K562 (cell line): Measurements from ENCODE around the gene DYSF. TPM values are rescaled to one million over a fixed set of nuclear protein-coding genes. Genes with fewer than 3 reads are reported as not detected.

Experiments used
- ATAC-seq: fragments of 200-7000 bp; cut with Tn5 transposase; 3 replicates; pipeline ENCODE4 v1.9.1; 2020; ENCODE audit warnings: moderate library complexity
- BruUV-seq: library from RNA; stranded (reverse); fragments of 400-500 nt; replicated peaks from 2 replicates; lab custom pipeline; 2021; lab: Mats Ljungman, UMichigan
- CTCF ChIA-PET: fragments of 300-600 bp; formaldehyde crosslinking; extraction: SDS; loops from one replicate; lab custom pipeline; 2021; ENCODE audit warnings: low intra/inter-chr PET ratio; lab: Yijun Ruan, JAX
- POLR2A ChIA-PET: fragments of 300-600, 350-650 bp; sonication (Branson Sonifier 250); formaldehyde crosslinking; extraction: SDS; loops from one replicate; lab custom pipeline; 2021; ENCODE audit warnings: antibody characterized with exemption, inconsistent platforms; lab: Yijun Ruan, JAX
- DNase-seq, 4 experiments: peaks; one replicate each; pipeline versions ENCODE4 v3.0.0 to v3.0.0-alpha.2; 2011 to 2018; ENCODE audit warnings: low spot score in 3 of 4, mixed read lengths in 3 of 4; ENCODE audit errors: extremely low read depth in 1 of 4
- FAIRE-seq: peaks from 2 replicates; lab custom pipeline; 2011; peaks lifted over from hg19 to GRCh38; lab: Jason Lieb, UNC
- H2AFZ ChIP-seq: 2 replicates; pipeline ENCODE4 v1.6.0; 2011; ENCODE audit warnings: low read depth, low read length, control low read depth, inconsistent platforms
- H3K27ac ChIP-seq: fragments of 200-600 bp; 3 replicates; pipeline ENCODE4 v1.8.0; 2011; ENCODE audit warnings: low read depth, mild to moderate bottlenecking, control low read depth, inconsistent platforms, low read length, moderate library complexity, mixed read lengths; ENCODE audit errors: extremely low read depth
- H3K27me3 ChIP-seq, 2 experiments: fragments of 300-600 bp in 1 of 2; 2 replicates in 1 of 2; 3 replicates in 1 of 2; pipeline versions ENCODE4 v1.6.0 to v1.8.0; 2011; ENCODE audit warnings: inconsistent platforms in 2 of 2, low read length in 2 of 2, mild to moderate bottlenecking in 1 of 2, mixed read lengths in 1 of 2, moderate library complexity in 1 of 2; ENCODE audit not compliant: control insufficient read depth in 2 of 2, insufficient read depth in 2 of 2
- H3K36me3 ChIP-seq: fragments of 300-600 bp; 3 replicates; pipeline ENCODE4 v1.8.0; 2011; ENCODE audit warnings: mild to moderate bottlenecking, low read length, inconsistent platforms; ENCODE audit not compliant: control insufficient read depth, insufficient read depth
- H3K4me1 ChIP-seq, 2 experiments: fragments of 200-600 bp in 1 of 2; replicated peaks in 1 of 2; 2 replicates in 1 of 2; 3 replicates in 1 of 2; pipeline versions ENCODE4 v1.5.1 to v1.8.0; 2011; ENCODE audit warnings: inconsistent platforms in 2 of 2, low read length in 2 of 2, mild to moderate bottlenecking in 1 of 2, mixed read lengths in 1 of 2, moderate library complexity in 1 of 2; ENCODE audit not compliant: control insufficient read depth in 2 of 2, insufficient read depth in 2 of 2
- H3K4me2 ChIP-seq: 2 replicates; pipeline ENCODE4 v1.6.1; 2011; ENCODE audit warnings: low read length, control low read depth, inconsistent platforms, mixed read lengths; ENCODE audit not compliant: insufficient read depth
- H3K4me3 ChIP-seq: fragments of 200-600 bp; sonication (generic), shearing (Covaris generic); 2 replicates; pipeline ENCODE4 v1.5.1; 2016; ENCODE audit warnings: control low read depth, inconsistent platforms
- H3K79me2 ChIP-seq: fragments of 200-600 bp; 3 replicates; pipeline ENCODE4 v1.8.0; 2011; ENCODE audit warnings: low read length, inconsistent platforms; ENCODE audit not compliant: control insufficient read depth, insufficient read depth
- H3K9ac ChIP-seq, 2 experiments: 2 replicates each; pipeline versions ENCODE4 v1.6.0 to v1.6.1; 2011; ENCODE audit warnings: low read depth in 2 of 2, low read length in 2 of 2, control low read depth in 1 of 2, inconsistent platforms in 1 of 2, mild to moderate bottlenecking in 1 of 2, mixed read lengths in 1 of 2; ENCODE audit not compliant: insufficient read depth in 1 of 2
- H3K9me1 ChIP-seq: one replicate; pipeline ENCODE4 v1.6.0; 2011; ENCODE audit warnings: inconsistent platforms, mild to moderate bottlenecking, low read length, moderate library complexity; ENCODE audit not compliant: control insufficient read depth, insufficient read depth
- H3K9me3 ChIP-seq: replicated peaks from 2 replicates; pipeline ENCODE4 v1.5.1; 2011; ENCODE audit warnings: low read depth, low read length, inconsistent platforms; ENCODE audit not compliant: control insufficient read depth, insufficient read depth
- H4K20me1 ChIP-seq: replicated peaks from 2 replicates; pipeline ENCODE4 v1.6.1; 2011; ENCODE audit warnings: low read length, inconsistent platforms, mixed read lengths; ENCODE audit not compliant: control insufficient read depth, insufficient read depth
- ARID1B ChIP-seq: fragments of 450-650 bp; IDR thresholded peaks from 2 replicates; pipeline ENCODE4 v1.6.1; 2016; ENCODE audit warnings: antibody characterized with exemption, mild to moderate bottlenecking, inconsistent platforms
- CBFA2T2 ChIP-seq: fragments of 450-650 bp; conservative IDR thresholded peaks from 2 replicates; pipeline ENCODE4 v1.6.1; 2017; ENCODE audit warnings: mild to moderate bottlenecking
- CBFA2T3 ChIP-seq: fragments of 450-650 bp; IDR thresholded peaks from 2 replicates; pipeline ENCODE4 v1.6.1; 2017
- CBFB ChIP-seq: sonication (generic); formaldehyde crosslinking; IDR thresholded peaks from 2 replicates; pipeline ENCODE4 v1.4.0; 2020; ENCODE audit warnings: mild to moderate bottlenecking, missing genetic modification reagents
- CTBP1 ChIP-seq: fragments of 450-650 bp; IDR thresholded peaks from 2 replicates; pipeline ENCODE4 v1.6.1; 2016; ENCODE audit warnings: borderline replicate concordance
- DPF2 ChIP-seq: fragments of 450-650 bp; IDR thresholded peaks from 2 replicates; pipeline ENCODE4 v1.6.1; 2016
- ETV1 ChIP-seq: fragments of 450-650 bp; conservative IDR thresholded peaks from 2 replicates; pipeline ENCODE4 v1.6.1; 2016; ENCODE audit warnings: missing genetic modification characterization, control low read depth, low read depth, missing compliant biosample characterization
- FOSL1 ChIP-seq: fragments of 200-800 bp; sonication (Bioruptor generic); conservative IDR thresholded peaks from 2 replicates; pipeline ENCODE4 v1.6.1; 2016; ENCODE audit warnings: missing genetic modification characterization, missing compliant biosample characterization
- MAFG ChIP-seq: fragments of 450-650 bp; conservative IDR thresholded peaks from 2 replicates; pipeline ENCODE4 v1.6.1; 2016; ENCODE audit warnings: missing genetic modification characterization, missing compliant biosample characterization
- MCM5 ChIP-seq: fragments of 450-650 bp; IDR thresholded peaks from 2 replicates; pipeline ENCODE4 v1.6.1; 2016; ENCODE audit warnings: low read depth
- MTA2 ChIP-seq: fragments of 450-650 bp; IDR thresholded peaks from 2 replicates; pipeline ENCODE4 v1.6.1; 2016; ENCODE audit warnings: low read depth
- MTF1 ChIP-seq: fragments of 250-450 bp; sonication (Bioruptor Pico); IDR thresholded peaks from 2 replicates; pipeline ENCODE4 v1.9.0; 2021; ENCODE audit warnings: moderate library complexity, mild to moderate bottlenecking, inconsistent platforms, borderline replicate concordance
- PCBP2 ChIP-seq: fragments of 200-400 bp; formaldehyde crosslinking; IDR thresholded peaks from 2 replicates; pipeline ENCODE4 v1.6.1; 2018; ENCODE audit warnings: low read length, low read depth, mild to moderate bottlenecking, moderate library complexity; ENCODE audit not compliant: poor library complexity, severe bottlenecking
- PHTF2 ChIP-seq: fragments of 250-450 bp; sonication (Bioruptor Pico); IDR thresholded peaks from 2 replicates; pipeline ENCODE4 v1.5.0; 2021; ENCODE audit warnings: mild to moderate bottlenecking
- POU5F1 ChIP-seq: fragments of 150-350 bp; IDR thresholded peaks from 2 replicates; pipeline ENCODE4 v1.6.1; 2014; ENCODE audit warnings: borderline replicate concordance, low read length, low read depth, mild to moderate bottlenecking; ENCODE audit not compliant: partially characterized antibody
- RCOR1 ChIP-seq, 2 experiments: IDR thresholded peaks; 2 replicates each; pipeline ENCODE4 v1.6.1; 2012; ENCODE audit warnings: low read depth in 2 of 2, low read length in 2 of 2, borderline replicate concordance in 1 of 2, improper control_type of control experiment in 1 of 2
- SMARCA4 ChIP-seq: fragments of 450-650 bp; IDR thresholded peaks from 2 replicates; pipeline ENCODE4 v1.6.1; 2016
- SMARCE1 ChIP-seq: fragments of 450-650 bp; IDR thresholded peaks from 2 replicates; pipeline ENCODE4 v1.7.1; 2016; ENCODE audit warnings: mild to moderate bottlenecking
- TAL1 ChIP-seq: fragments of 450-650 bp; IDR thresholded peaks from 2 replicates; pipeline ENCODE4 v1.6.1; 2016; ENCODE audit warnings: mild to moderate bottlenecking
- ZNF175 ChIP-seq: fragments of 200-800 bp; sonication (Bioruptor generic); IDR thresholded peaks from 2 replicates; pipeline ENCODE4 v1.6.1; 2016; ENCODE audit warnings: low read depth, mild to moderate bottlenecking, missing genetic modification characterization, missing compliant biosample characterization
- ZNF766 ChIP-seq: fragments of 200-800 bp; sonication (Bioruptor generic); conservative IDR thresholded peaks from 2 replicates; pipeline ENCODE4 v1.6.1; 2016; ENCODE audit warnings: missing genetic modification characterization, missing compliant biosample characterization
- WGBS: fragments of 100-300 bp; shearing (Covaris generic); methylation state at CpG from one replicate; pipeline ENCODE4 v1.1.6; 2016; ENCODE audit warnings: low coverage, mixed read lengths; ENCODE audit not compliant: insufficient coverage; ENCODE audit errors: missing lambda C conversion rate; 5-methylcytosine and 5-hydroxymethylcytosine counted together
- in situ Hi-C: fragments of 300-500 bp; cut with MboI; formaldehyde crosslinking; loops from 4 replicates; pipeline ENCODE4 v1.15.0; 2018; ENCODE audit warnings: inconsistent platforms, mixed read lengths
- intact Hi-C: fragments of 100-400 bp; cut with micrococcal nuclease; formaldehyde crosslinking; loops from 2 replicates; pipeline ENCODE4 v1.14.2; 2022
- polyA plus RNA-seq, 8 experiments: library from polyadenylated mRNA; depleted of rRNA in 4 of 8; stranded (reverse) in 5 of 8; unstranded in 3 of 8; fragments of >200 nt; fragmentation: Nextera tagmentation in 2 of 8; fragmentation: Illumina TruSeq in 1 of 8; extraction: Ambion mirVana in 2 of 8; extraction: Trizol in 1 of 8; gene quantifications; 2 replicates each; pipeline versions ENCODE4 v1.2.1 to v1.2.3, GENCODE V29; 2011 to 2014; ENCODE audit warnings: inconsistent platforms in 1 of 8, missing spikeins in 1 of 8
- total RNA-seq, 7 experiments: library from RNA; depleted of rRNA in 6 of 7; stranded (reverse); fragments of >200 nt in 6 of 7; fragmentation: Illumina TruSeq in 2 of 7; extraction: Trizol in 2 of 7; gene quantifications; 2 replicates each; pipeline versions ENCODE4 v1.2.1 to v1.2.3, GENCODE V29; 2011 to 2021; ENCODE audit warnings: low replicate concordance in 1 of 7
- TF ChIP-seq, protein P1 (sequence below): IDR thresholded peaks from 2 replicates; pipeline ENCODE4 v1.6.1; 2011; ENCODE audit not compliant: insufficient read length; ENCODE audit errors: extremely low read depth
- TF ChIP-seq, protein P2 (sequence below): fragments of 450-650 bp; formaldehyde crosslinking; IDR thresholded peaks from 2 replicates; pipeline ENCODE4 v1.4.0; 2020; ENCODE audit warnings: mild to moderate bottlenecking, mixed read lengths

The DYSF gene
- total and polyA plus RNA-seq, 9 of the 15 experiments (the other 6 are each of a cell fraction or from before 2014, with no cell fraction given), result 0.01 to 0.80 (median 0.29) TPM

DNA sequence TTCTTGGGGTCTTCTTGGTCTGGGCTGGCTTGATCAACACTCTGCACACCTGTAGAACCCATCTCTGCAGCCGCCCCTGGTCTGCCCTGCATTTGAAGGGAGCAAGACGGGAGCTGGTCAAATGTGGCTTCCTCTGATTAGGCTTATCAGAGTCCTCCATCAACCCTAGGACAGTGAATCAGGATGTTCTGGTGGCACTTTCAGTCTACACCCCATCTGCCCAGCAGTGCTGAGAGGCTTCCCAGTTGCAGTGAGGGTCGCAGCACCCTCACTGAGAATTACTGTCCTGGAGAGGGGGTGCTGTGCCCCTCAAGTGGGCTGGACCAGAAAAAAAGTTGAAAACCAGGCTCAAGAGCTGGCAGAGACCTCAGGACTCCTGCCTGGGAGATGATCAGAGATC is 152.9 kb downstream of the DYSF start:
- peak in 2 of 4 experiments; percentile 26 to 36 for DNase-seq
- TF ChIP-seq PHTF2, result no peak
- TF ChIP-seq SMARCA4, result peak; percentile 73
- TF ChIP-seq, protein P1, sequence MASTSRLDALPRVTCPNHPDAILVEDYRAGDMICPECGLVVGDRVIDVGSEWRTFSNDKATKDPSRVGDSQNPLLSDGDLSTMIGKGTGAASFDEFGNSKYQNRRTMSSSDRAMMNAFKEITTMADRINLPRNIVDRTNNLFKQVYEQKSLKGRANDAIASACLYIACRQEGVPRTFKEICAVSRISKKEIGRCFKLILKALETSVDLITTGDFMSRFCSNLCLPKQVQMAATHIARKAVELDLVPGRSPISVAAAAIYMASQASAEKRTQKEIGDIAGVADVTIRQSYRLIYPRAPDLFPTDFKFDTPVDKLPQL, result no peak
- TF ChIP-seq TAL1, result peak; percentile 80
- no peak for TF ChIP-seq ZNF175 (CRISPR knock-in tag)
- peak; percentile 35; the same call in 1 of the 2 replicates for TF ChIP-seq MTA2
- TF ChIP-seq POU5F1, result no peak
- no peak for TF ChIP-seq MCM5
- peak; percentile 71 for TF ChIP-seq CBFA2T2
- TF ChIP-seq FOSL1 (tag), result peak; percentile 47; the same call in 1 of the 2 replicates
- no peak for TF ChIP-seq PCBP2
- peak; percentile 50; the same call in 1 of the 2 replicates for TF ChIP-seq ZNF766 (CRISPR knock-in tag)
- TF ChIP-seq CBFA2T3, result peak; percentile 75
- peak in 1 of 2 experiments; percentile 47; a peak in 1 of 4 replicates for TF ChIP-seq RCOR1 (IDR thresholded peaks at IDR 0.05; ENCODE audit: borderline replicate concordance in 1 of 2, low read depth in 2 of 2, low read length in 2 of 2)
- TF ChIP-seq, protein P2, sequence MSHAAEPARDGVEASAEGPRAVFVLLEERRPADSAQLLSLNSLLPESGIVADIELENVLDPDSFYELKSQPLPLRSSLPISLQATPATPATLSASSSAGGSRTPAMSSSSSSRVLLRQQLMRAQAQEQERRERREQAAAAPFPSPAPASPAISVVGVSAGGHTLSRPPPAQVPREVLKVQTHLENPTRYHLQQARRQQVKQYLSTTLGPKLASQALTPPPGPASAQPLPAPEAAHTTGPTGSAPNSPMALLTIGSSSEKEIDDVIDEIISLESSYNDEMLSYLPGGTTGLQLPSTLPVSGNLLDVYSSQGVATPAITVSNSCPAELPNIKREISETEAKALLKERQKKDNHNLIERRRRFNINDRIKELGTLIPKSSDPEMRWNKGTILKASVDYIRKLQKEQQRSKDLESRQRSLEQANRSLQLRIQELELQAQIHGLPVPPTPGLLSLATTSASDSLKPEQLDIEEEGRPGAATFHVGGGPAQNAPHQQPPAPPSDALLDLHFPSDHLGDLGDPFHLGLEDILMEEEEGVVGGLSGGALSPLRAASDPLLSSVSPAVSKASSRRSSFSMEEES, result no peak
- peak; percentile 60; the same call in 1 of the 2 replicates for TF ChIP-seq SMARCE1
- TF ChIP-seq CTBP1, result peak; percentile 59; the same call in 1 of the 2 replicates
- no peak for TF ChIP-seq MTF1 (CRISPR knock-in tag)
- peak; percentile 88 for TF ChIP-seq ARID1B
- TF ChIP-seq ETV1 (tag), result 0 out of 2 replicates have a peak, but pooled peaks have one; percentile 18
- TF ChIP-seq DPF2, result peak; percentile 71
- 0 out of 2 replicates have a peak, but pooled peaks have one; percentile 24 for TF ChIP-seq MAFG (tag)
- no peak for TF ChIP-seq CBFB (CRISPR knock-in tag)

More for the DNA sequence above, 152.9 kb downstream of the DYSF start:
- Histone ChIP-seq H3K79me2 (no peaks in the 10 kb centered on the region), H4K20me1 (0 out of 2 replicates have a peak, but pooled peaks cover 11% of the 10 kb centered on the region), H3K9ac (no peak overlapping the region; a peak in 1 of 4 replicates), H2AFZ (no peak overlapping the region), H3K4me2 (no peak overlapping the region; the same call in 1 of the 2 replicates), H3K4me1 (peaks cover 8 to 10% of the 10 kb centered on the region in 2 experiments), H3K4me3 (no peak overlapping the region), H3K9me3 (no peaks in the 10 kb centered on the region), H3K27ac (no peak overlapping the region), H3K36me3 (no peaks in the 10 kb centered on the region), H3K9me1 (no peaks in the 10 kb centered on the region), H3K27me3 (peaks cover 0 to 74% of the 10 kb centered on the region in 2 experiments; a peak in 2 of 5 replicates)
- ChIA-PET POLR2A (interaction anchor here (0.6 to 0.8 kb wide), 3 partner anchors 16 to 290 kb away, joined by 3 to 4 read pairs (median 4); no protein-coding TSS in a partner anchor), CTCF (interaction anchor here (0.6 kb wide), 1 partner anchor 195 kb away, joined by 3 read pairs; no protein-coding TSS in a partner anchor)
- WGBS, result 0% methylated on average over 3 of the region's 3 CpGs
- FAIRE-seq (no peak), ATAC-seq (peak; percentile 58)
- intact Hi-C loops (loop anchor here (5.0 kb wide), 1 partner anchor 59 kb away; no protein-coding TSS in a partner anchor), in situ Hi-C loops (no loop called here)
- no TSS peak for BruUV-seq
